GM19328 (cell line): ENCODE results near the gene GALNT2.

Experiments used
- ATAC-seq: cut with Tn5 transposase; IDR thresholded peaks from one replicate; pipeline ENCODE4 v1.9.1; 2021; ENCODE audit warnings: mild to moderate bottlenecking, moderate library complexity; ENCODE audit not compliant: unreplicated experiment

GALNT2 gene

GRCh38 chr1:230143534-230143933 is 76.5 kb downstream of the GALNT2 start:
- no peak for ATAC-seq

- ATAC-seq, result no peak
Measured at GRCh38 chr1:230144010-230144614, 77.1 kb downstream of the GALNT2 start.

- no peak for ATAC-seq
Measured at GRCh38 chr1:230144758-230145504, 77.9 kb downstream of the GALNT2 start.

GRCh38 chr1:230145505-230145899 is 78.5 kb downstream of the GALNT2 start:
- ATAC-seq, result no peak

GRCh38 chr1:230145953-230146476 is 79.0 kb downstream of the GALNT2 start:
- ATAC-seq, result no peak

- no peak for ATAC-seq
Measured at GRCh38 chr1:230146709-230147108, 79.7 kb downstream of the GALNT2 start.

GRCh38 chr1:230147253-230148125 is 80.5 kb downstream of the GALNT2 start:
- no peak for ATAC-seq

- no peak for ATAC-seq
Measured at GRCh38 chr1:230148126-230148652, 81.2 kb downstream of the GALNT2 start.

GRCh38 chr1:230148768-230149469 is 81.9 kb downstream of the GALNT2 start:
- ATAC-seq, result no peak

- ATAC-seq, result peak; percentile 61
Measured at GRCh38 chr1:230149751-230150584, 82.9 kb downstream of the GALNT2 start.

GRCh38 chr1:230150615-230151014 is 83.6 kb downstream of the GALNT2 start:
- ATAC-seq, result no peak

GRCh38 chr1:230151924-230152468 is 85.0 kb downstream of the GALNT2 start:
- ATAC-seq, result no peak

GRCh38 chr1:230152999-230153398 is 86.0 kb downstream of the GALNT2 start:
- ATAC-seq, result no peak

GRCh38 chr1:230153641-230154296 is 86.7 kb downstream of the GALNT2 start:
- ATAC-seq, result no peak

GRCh38 chr1:230155021-230155420 is 88.0 kb downstream of the GALNT2 start:
- no peak for ATAC-seq

- ATAC-seq, result no peak
Measured at GRCh38 chr1:230156068-230156467, 89.0 kb downstream of the GALNT2 start.

GRCh38 chr1:230156536-230156935 is 89.5 kb downstream of the GALNT2 start:
- no peak for ATAC-seq

GRCh38 chr1:230157420-230158390 is 90.7 kb downstream of the GALNT2 start:
- no peak for ATAC-seq
